Measurements from ENCODE around the gene ACTG1. TPM values are rescaled to one million over a fixed set of nuclear protein-coding genes. Genes with fewer than 3 reads are reported as not detected.

Gene ACTG1
- total RNA-seq, 4 donors from 2014 or later: 829 to 1,848 (median 1,550) TPM

- 80 to 94% methylated on average over 3 to 9 of the region's 21 CpGs for whole genome bisulfite sequencing, 2 donors (ENCODE audit: low coverage in 1 of 2)
These were observed 14.3 kb upstream of the ACTG1 start for GRCh38 chr17:81526662-81527571.

GRCh38 chr17:81524865-81525159, 12.2 kb upstream of the ACTG1 start:
- WGBS, 2 donors (ENCODE audit: low coverage in 1 of 2): 87% methylated on average over 6 of the region's 8 CpGs; no CpG with 5 or more reads in 1 of the 2 donors
- TF ChIP-seq EP300 (IDR thresholded peaks at IDR 0.05): no peak
- TF ChIP-seq CTCF (IDR thresholded peaks at IDR 0.05): no peak
- TF ChIP-seq POLR2AphosphoS5 (IDR thresholded peaks at IDR 0.05): no peak
- no peak for TF ChIP-seq POLR2A (IDR thresholded peaks at IDR 0.05)
- Histone ChIP-seq H3K36me3 (no peaks in the 10 kb centered on the region), H3K27me3 (peaks cover 70% of the 10 kb centered on the region), H3K4me1 (peaks cover 0 to 35% (median 1%) of the 10 kb centered on the region in 3 donors), H3K9me3 (no peaks in the 10 kb centered on the region), H3K4me3 (no peak overlapping the region), H3K27ac (no peak overlapping the region)
- ATAC-seq: no peak

More at GRCh38 chr17:81526662-81527571, 14.3 kb upstream of the ACTG1 start:
- Histone ChIP-seq H3K27me3 (peaks cover 70% of the 10 kb centered on the region), H3K9me3 (no peaks in the 10 kb centered on the region), H3K4me1 (peaks cover 0 to 27% (median 0%) of the 10 kb centered on the region in 3 donors), H3K4me3 (no peak overlapping the region), H3K27ac (no peak overlapping the region), H3K36me3 (no peaks in the 10 kb centered on the region)
- TF ChIP-seq CTCF (IDR thresholded peaks at IDR 0.05) (no peak), EP300 (IDR thresholded peaks at IDR 0.05) (no peak), POLR2A (IDR thresholded peaks at IDR 0.05) (no peak), POLR2AphosphoS5 (IDR thresholded peaks at IDR 0.05) (no peak)
- ATAC-seq: no peak

GRCh38 chr17:81524039-81524864, 11.7 kb upstream of the ACTG1 start:
- H3K27me3 ChIP-seq: peaks cover 66% of the 10 kb centered on the region
- H3K4me3 ChIP-seq: no peak overlapping the region
- TF ChIP-seq CTCF (IDR thresholded peaks at IDR 0.05): no peak
- no peak for TF ChIP-seq POLR2AphosphoS5 (IDR thresholded peaks at IDR 0.05)
- TF ChIP-seq POLR2A (IDR thresholded peaks at IDR 0.05): no peak
- no peak for TF ChIP-seq EP300 (IDR thresholded peaks at IDR 0.05)
- no peak for ATAC-seq
- no peaks in the 10 kb centered on the region for H3K9me3 ChIP-seq
- H3K36me3 ChIP-seq: no peaks in the 10 kb centered on the region
- WGBS, 2 donors (ENCODE audit: low coverage in 1 of 2): 28% methylated on average over 4 of the region's 18 CpGs; no CpG with 5 or more reads in 1 of the 2 donors
- no peak overlapping the region for H3K27ac ChIP-seq
- peaks cover 0 to 40% (median 7%) of the 10 kb centered on the region in 3 donors for H3K4me1 ChIP-seq

- 0% methylated on average over 1 of the region's 17 CpGs; no CpG with 5 or more reads in 1 of the 2 donors for WGBS, 2 donors (ENCODE audit: low coverage in 1 of 2)
- H3K9me3 ChIP-seq: no peaks in the 10 kb centered on the region
- TF ChIP-seq POLR2AphosphoS5 (IDR thresholded peaks at IDR 0.05): peak; percentile 14
- no peak for TF ChIP-seq POLR2A (IDR thresholded peaks at IDR 0.05)
- no peak for TF ChIP-seq EP300 (IDR thresholded peaks at IDR 0.05)
- TF ChIP-seq CTCF (IDR thresholded peaks at IDR 0.05): peak in 1 of 4 experiments; percentile 12
- no peak overlapping the region for H3K27ac ChIP-seq
- H3K4me1 ChIP-seq: peaks cover 0 to 48% (median 14%) of the 10 kb centered on the region in 3 donors
- no peaks in the 10 kb centered on the region for H3K36me3 ChIP-seq
- ATAC-seq: no peak
- no peak overlapping the region for H3K4me3 ChIP-seq
- peaks cover 59% of the 10 kb centered on the region for H3K27me3 ChIP-seq
These were observed 10.9 kb upstream of the ACTG1 start for GRCh38 chr17:81523402-81524038.
